PC-9 (cell line): ENCODE results near the gene TP53I13.

ENCODE experiments used
- EZH2 ChIP-seq: fragments of 200-600 bp; sonication (generic); IDR thresholded peaks from 2 replicates; pipeline ENCODE4 v1.8.0; 2017; ENCODE audit warnings: antibody characterized with exemption, low read depth
- TF ChIP-seq, protein P1 (sequence below): fragments of 200-600 bp; sonication (generic); conservative IDR thresholded peaks from 2 replicates; pipeline ENCODE4 v1.6.1; 2017; ENCODE audit warnings: mixed run types, antibody characterized with exemption, mild to moderate bottlenecking, moderate library complexity

DNA sequence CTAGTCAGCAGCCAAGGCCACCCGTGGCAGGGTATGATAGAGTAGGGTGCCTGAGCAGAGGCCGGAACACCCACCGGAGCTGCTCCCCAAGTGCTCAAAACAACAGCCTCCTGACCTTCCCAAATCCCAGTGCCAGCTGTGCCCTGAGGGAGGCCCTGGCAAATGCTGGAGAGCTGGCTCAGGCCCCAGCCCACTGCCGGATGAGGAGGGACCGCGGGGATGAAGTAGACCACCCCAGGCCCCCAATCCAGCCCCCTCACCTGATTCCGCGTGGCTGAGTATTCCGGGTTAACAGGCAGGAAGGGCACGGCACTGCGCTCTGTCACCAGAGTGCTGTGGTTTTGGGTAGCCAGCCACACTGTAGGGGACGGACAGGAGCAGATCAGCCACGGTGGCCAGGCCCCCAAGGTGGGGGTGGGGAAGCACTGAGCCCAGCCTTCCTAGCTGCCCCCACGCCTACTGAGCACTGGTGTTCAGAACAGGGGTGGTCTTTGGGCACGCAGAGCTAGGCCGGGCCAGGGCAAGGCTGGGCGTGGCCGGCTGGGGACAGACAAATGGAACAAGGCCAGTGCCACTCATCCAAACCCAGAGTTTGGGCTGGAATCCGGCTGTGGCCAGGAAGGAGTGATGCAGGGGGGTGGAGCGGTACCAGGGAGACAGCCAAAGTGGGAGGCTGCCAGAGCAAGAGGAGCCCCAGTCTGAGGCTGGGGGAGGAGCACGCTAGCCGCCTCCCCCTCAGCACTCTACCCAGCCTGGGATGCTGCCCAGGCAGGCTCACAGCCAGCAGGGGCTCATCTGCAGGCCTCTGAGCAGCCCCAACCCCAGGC is 9.1 kb downstream of the TP53I13 start:
- TF ChIP-seq, protein P1, sequence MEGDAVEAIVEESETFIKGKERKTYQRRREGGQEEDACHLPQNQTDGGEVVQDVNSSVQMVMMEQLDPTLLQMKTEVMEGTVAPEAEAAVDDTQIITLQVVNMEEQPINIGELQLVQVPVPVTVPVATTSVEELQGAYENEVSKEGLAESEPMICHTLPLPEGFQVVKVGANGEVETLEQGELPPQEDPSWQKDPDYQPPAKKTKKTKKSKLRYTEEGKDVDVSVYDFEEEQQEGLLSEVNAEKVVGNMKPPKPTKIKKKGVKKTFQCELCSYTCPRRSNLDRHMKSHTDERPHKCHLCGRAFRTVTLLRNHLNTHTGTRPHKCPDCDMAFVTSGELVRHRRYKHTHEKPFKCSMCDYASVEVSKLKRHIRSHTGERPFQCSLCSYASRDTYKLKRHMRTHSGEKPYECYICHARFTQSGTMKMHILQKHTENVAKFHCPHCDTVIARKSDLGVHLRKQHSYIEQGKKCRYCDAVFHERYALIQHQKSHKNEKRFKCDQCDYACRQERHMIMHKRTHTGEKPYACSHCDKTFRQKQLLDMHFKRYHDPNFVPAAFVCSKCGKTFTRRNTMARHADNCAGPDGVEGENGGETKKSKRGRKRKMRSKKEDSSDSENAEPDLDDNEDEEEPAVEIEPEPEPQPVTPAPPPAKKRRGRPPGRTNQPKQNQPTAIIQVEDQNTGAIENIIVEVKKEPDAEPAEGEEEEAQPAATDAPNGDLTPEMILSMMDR, result no peak
- no peak for TF ChIP-seq EZH2
